ENCODE data around the gene CYFIP1.
A peak's percentile ranks its signal among the peaks of the same experiment; 100 is the strongest.
"Not testable (repeated sequence)": the region's sequence is repeated elsewhere in the genome, so short reads cannot be mapped to it uniquely, and the experiment has no call there.

The CYFIP1 gene

GRCh38 chr15:22980189-22981050, at the start of gene CYFIP1:
Gene CYFIP1 (minus strand): TSS chr15:22980368. CDS start chr15:22947285, 33,083 bp downstream.
- DNase-seq: peak; percentile 17

- DNase-seq: no peak
Measured at GRCh38 chr15:23026218-23026617, 46.0 kb upstream of the CYFIP1 start.

- DNase-seq: no peak
Measured at GRCh38 chr15:23022156-23022555, 42.0 kb upstream of the CYFIP1 start.

- DNase-seq: no peak
Measured at GRCh38 chr15:23014394-23015000, 34.3 kb upstream of the CYFIP1 start.

GRCh38 chr15:23013681-23014080, 33.5 kb upstream of the CYFIP1 start:
- no peak for DNase-seq

- not testable (repeated sequence) for DNase-seq
Measured at GRCh38 chr15:23012616-23013015, 32.4 kb upstream of the CYFIP1 start.

GRCh38 chr15:23003736-23004135, 23.6 kb upstream of the CYFIP1 start:
- no peak for DNase-seq

- DNase-seq: no peak
Measured at GRCh38 chr15:23002920-23003319, 22.8 kb upstream of the CYFIP1 start.

GRCh38 chr15:22995795-22996194, 15.6 kb upstream of the CYFIP1 start:
- DNase-seq: no peak

- DNase-seq: no peak
Measured at GRCh38 chr15:22992024-22992326, 11.8 kb upstream of the CYFIP1 start.

- DNase-seq: no peak
Measured at GRCh38 chr15:22989576-22990477, 9.7 kb upstream of the CYFIP1 start.

- no peak for DNase-seq
Measured at GRCh38 chr15:22988811-22989210, 8.6 kb upstream of the CYFIP1 start.

GRCh38 chr15:22981931-22982330, 1.8 kb upstream of the CYFIP1 start:
- DNase-seq: not testable (repeated sequence)

- DNase-seq: no peak
Measured at GRCh38 chr15:22981051-22981840, 1.1 kb upstream of the CYFIP1 start.

GRCh38 chr15:22979238-22980188, 655 bp downstream of the CYFIP1 start:
- peak; percentile 22 for DNase-seq

GRCh38 chr15:22978691-22979237, 1.4 kb downstream of the CYFIP1 start:
- DNase-seq: no peak

GRCh38 chr15:22974745-22975144, 5.4 kb downstream of the CYFIP1 start:
- DNase-seq: no peak

GRCh38 chr15:22973987-22974386, 6.2 kb downstream of the CYFIP1 start:
- DNase-seq: no peak

GRCh38 chr15:22973286-22973685, 6.9 kb downstream of the CYFIP1 start:
- no peak for DNase-seq

- DNase-seq: no peak
Measured at GRCh38 chr15:22969489-22969888, 10.7 kb downstream of the CYFIP1 start.

- DNase-seq: no peak
Measured at GRCh38 chr15:22968366-22968765, 11.8 kb downstream of the CYFIP1 start.

Measured in activated CD8-positive, alpha-beta memory T cell treated with anti-CD3 and anti-CD28 coated beads, Interleukin-2, amount 50 U/mL, for 4 hours (primary cell).